Measurements from ENCODE around the gene KRTAP5-8. TPM values are rescaled to one million over a fixed set of nuclear protein-coding genes. Genes with fewer than 3 reads are reported as not detected.

Gene KRTAP5-8
- total RNA-seq, 6 experiments from 2014 or later, result 0.24 TPM; not detected in 5

DNA sequence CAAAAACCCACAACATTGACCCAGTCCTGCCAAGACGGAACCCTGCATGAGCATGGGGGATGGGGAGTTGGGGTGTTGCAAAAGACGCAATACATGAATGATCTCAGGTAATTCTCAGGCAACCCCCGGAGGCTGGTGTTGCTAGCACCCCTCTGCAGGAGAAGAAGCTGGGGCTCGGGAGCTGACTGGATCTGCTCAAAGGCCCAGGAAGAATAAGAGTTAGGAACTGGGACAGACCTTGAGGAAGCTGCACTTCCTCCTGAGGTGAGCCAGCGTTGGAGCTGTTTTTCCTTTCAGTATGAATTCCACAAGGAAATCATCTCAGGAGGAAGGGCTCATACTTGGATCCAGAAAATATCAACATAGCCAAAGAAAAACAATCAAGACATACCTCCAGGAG is 10.3 kb downstream of the KRTAP5-8 start, which contains the start of gene KRTAP5-9:
KRTAP5-9 (plus strand) TSS at position 301 of the 400 bp plus-strand sequence. CDS start 238 bp downstream, outside the sequence.
- intact Hi-C loops (cut with DNase I), result no loop called here
- no peak within 1 kb of the TSS for H3K27ac ChIP-seq
- ATAC-seq, result no peak
- H3K27me3 ChIP-seq, result no peaks in the 10 kb centered on the region
- H3K9me3 ChIP-seq, result no peaks in the 10 kb centered on the region
- no peak for DNase-seq
- 64% methylated on average over 2 of the region's 5 CpGs for WGBS (ENCODE audit: insufficient coverage, low coverage, low lambda C conversion rate, missing lambda C conversion rate)
- H3K4me1 ChIP-seq, result no peaks in the 10 kb centered on the region
- H3K36me3 ChIP-seq, result no peaks in the 10 kb centered on the region
- H3K4me3 ChIP-seq, result no peak within 1 kb of the TSS
- TF ChIP-seq POLR2A (IDR thresholded peaks at IDR 0.05), result no peak
- TF ChIP-seq, protein P1, sequence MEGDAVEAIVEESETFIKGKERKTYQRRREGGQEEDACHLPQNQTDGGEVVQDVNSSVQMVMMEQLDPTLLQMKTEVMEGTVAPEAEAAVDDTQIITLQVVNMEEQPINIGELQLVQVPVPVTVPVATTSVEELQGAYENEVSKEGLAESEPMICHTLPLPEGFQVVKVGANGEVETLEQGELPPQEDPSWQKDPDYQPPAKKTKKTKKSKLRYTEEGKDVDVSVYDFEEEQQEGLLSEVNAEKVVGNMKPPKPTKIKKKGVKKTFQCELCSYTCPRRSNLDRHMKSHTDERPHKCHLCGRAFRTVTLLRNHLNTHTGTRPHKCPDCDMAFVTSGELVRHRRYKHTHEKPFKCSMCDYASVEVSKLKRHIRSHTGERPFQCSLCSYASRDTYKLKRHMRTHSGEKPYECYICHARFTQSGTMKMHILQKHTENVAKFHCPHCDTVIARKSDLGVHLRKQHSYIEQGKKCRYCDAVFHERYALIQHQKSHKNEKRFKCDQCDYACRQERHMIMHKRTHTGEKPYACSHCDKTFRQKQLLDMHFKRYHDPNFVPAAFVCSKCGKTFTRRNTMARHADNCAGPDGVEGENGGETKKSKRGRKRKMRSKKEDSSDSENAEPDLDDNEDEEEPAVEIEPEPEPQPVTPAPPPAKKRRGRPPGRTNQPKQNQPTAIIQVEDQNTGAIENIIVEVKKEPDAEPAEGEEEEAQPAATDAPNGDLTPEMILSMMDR (IDR thresholded peaks at IDR 0.05), result no peak

DNA sequence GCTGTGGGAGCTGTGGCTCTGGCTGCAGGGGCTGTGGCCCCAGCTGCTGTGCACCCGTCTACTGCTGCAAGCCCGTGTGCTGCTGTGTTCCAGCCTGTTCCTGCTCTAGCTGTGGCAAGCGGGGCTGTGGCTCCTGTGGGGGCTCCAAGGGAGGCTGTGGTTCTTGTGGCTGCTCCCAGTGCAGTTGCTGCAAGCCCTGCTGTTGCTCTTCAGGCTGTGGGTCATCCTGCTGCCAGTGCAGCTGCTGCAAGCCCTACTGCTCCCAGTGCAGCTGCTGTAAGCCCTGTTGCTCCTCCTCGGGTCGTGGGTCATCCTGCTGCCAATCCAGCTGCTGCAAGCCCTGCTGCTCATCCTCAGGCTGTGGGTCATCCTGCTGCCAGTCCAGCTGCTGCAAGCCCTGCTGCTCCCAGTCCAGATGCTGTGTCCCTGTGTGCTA is 10.9 kb downstream of the KRTAP5-8 start:
- intact Hi-C loops (cut with DNase I), result no loop called here
- Histone ChIP-seq H3K36me3 (no peaks in the 10 kb centered on the region), H3K4me3 (no peak overlapping the region), H3K27ac (no peak overlapping the region), H3K9me3 (no peaks in the 10 kb centered on the region), H3K27me3 (no peaks in the 10 kb centered on the region), H3K4me1 (no peaks in the 10 kb centered on the region)
- WGBS (ENCODE audit: insufficient coverage, low coverage, low lambda C conversion rate, missing lambda C conversion rate), result 20% methylated on average over 1 of the region's 5 CpGs
- TF ChIP-seq POLR2A (IDR thresholded peaks at IDR 0.05), result no peak
- TF ChIP-seq, protein P1 (IDR thresholded peaks at IDR 0.05), result no peak
- DNase-seq (no peak), ATAC-seq (no peak)

DNA sequence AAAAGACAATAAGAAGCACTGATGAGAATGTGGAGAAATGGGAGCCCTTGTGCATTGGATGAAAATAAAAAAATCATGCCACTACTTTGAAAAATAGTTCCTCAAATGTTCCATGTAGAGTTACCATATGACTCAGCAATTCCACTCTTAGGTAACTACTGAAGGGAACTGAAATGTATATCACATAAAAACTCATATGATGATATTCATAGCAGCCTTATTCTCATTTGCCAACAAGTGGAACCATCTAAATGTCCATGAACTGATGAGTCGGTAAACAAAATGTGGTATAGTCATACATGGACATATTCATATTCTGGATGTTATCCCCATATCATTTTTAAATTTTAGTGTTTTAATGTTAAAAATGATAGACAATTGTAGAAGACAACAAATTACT is 13.9 kb downstream of the KRTAP5-8 start:
- no peak for ATAC-seq
- no peaks in the 10 kb centered on the region for H3K9me3 ChIP-seq

DNA sequence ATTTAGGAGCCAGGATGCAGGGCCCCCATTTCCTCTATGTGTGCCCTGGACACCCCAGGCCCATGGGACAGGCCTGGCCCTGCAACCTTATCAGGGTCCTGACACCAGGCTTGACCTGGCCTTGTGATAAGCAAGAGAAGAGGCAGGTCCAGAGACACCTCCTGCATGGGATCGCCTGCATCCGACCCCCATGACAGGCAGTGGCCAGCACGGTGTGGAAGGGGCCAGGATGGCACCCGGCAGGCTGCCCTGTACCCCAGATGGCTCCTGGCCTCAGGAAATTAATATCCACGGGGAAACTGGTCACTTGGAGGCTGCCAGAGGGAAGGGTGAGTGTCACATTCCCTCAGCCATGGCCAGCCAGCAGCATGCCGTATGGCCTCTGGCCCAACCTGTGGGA is 17.2 kb downstream of the KRTAP5-8 start:
- no peak overlapping the region for H3K27ac ChIP-seq
- TF ChIP-seq, protein P1 (IDR thresholded peaks at IDR 0.05), result no peak
- no peak for TF ChIP-seq POLR2A (IDR thresholded peaks at IDR 0.05)
- intact Hi-C loops (cut with DNase I), result no loop called here
- DNase-seq, result no peak
- H3K4me3 ChIP-seq, result no peak overlapping the region
- H3K27me3 ChIP-seq, result no peaks in the 10 kb centered on the region
- H3K4me1 ChIP-seq, result no peaks in the 10 kb centered on the region
- WGBS (ENCODE audit: insufficient coverage, low coverage, low lambda C conversion rate, missing lambda C conversion rate), result no CpG with 5 or more reads among the region's 6 CpGs
- peak in 1 of 4 donors; percentile 20 for ATAC-seq
- no peaks in the 10 kb centered on the region for H3K36me3 ChIP-seq
- H3K9me3 ChIP-seq, result no peaks in the 10 kb centered on the region

More for the DNA sequence above, 13.9 kb downstream of the KRTAP5-8 start:
- no peak for TF ChIP-seq POLR2A (IDR thresholded peaks at IDR 0.05)
- TF ChIP-seq, protein P1 (IDR thresholded peaks at IDR 0.05), result no peak
- Histone ChIP-seq H3K4me1 (no peaks in the 10 kb centered on the region), H3K36me3 (no peaks in the 10 kb centered on the region), H3K27ac (no peak overlapping the region), H3K4me3 (no peak overlapping the region), H3K27me3 (no peaks in the 10 kb centered on the region)
- DNase-seq, result no peak
- 80% methylated on average over 1 of the region's 1 CpG for WGBS (ENCODE audit: insufficient coverage, low coverage, low lambda C conversion rate, missing lambda C conversion rate)
- intact Hi-C loops (cut with DNase I), result no loop called here

DNA sequence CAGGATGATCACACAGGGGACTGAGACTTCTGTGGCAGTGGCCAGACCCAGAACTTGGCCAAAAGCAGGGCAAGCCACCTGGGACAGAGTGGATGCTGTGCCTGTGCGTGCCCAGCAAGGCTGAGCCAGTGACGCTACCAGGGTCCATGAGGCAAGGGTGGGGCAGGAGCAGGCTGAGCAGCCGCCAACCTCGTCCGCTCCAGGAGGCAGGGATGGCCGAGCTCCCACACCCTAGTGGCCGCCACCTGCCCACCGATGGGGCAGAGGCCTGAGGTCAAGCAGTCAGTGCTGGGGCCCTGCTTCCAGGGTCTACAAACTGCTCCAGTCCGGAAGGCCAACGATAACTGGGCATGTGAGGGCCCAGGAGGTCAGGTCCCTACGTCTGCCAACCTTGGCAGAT is 17.7 kb downstream of the KRTAP5-8 start:
- TF ChIP-seq, protein P1 (IDR thresholded peaks at IDR 0.05), result no peak
- no peak for TF ChIP-seq POLR2A (IDR thresholded peaks at IDR 0.05)
- intact Hi-C loops (cut with DNase I), result no loop called here
- Histone ChIP-seq H3K4me1 (no peaks in the 10 kb centered on the region), H3K4me3 (no peak overlapping the region), H3K36me3 (no peaks in the 10 kb centered on the region), H3K27me3 (no peaks in the 10 kb centered on the region), H3K27ac (no peak overlapping the region), H3K9me3 (no peaks in the 10 kb centered on the region)
- no peak for DNase-seq
- WGBS (ENCODE audit: insufficient coverage, low coverage, low lambda C conversion rate, missing lambda C conversion rate), result 95% methylated on average over 3 of the region's 11 CpGs
- ATAC-seq, result peak in 1 of 4 donors; percentile 29

Measured in right lobe of liver (tissue), 6 donors.